Medulla oblongata (tissue), 1 donor: ENCODE measurements around the gene LMX1B.
A peak's percentile ranks its signal among the peaks of the same experiment; 100 is the strongest.
"Not testable (repeated sequence)": the region's sequence is repeated elsewhere in the genome, so short reads cannot be mapped to it uniquely, and the experiment has no call there.

ENCODE experiments used
- DNase-seq: peaks from one replicate; pipeline ENCODE4 v3.0.0-alpha.2; 2015; ENCODE audit errors: extremely low spot score

Gene LMX1B

GRCh38 chr9:126708178-126708577 lies 94.5 kb downstream of the LMX1B start:
- DNase-seq, result no peak

GRCh38 chr9:126709241-126709640 lies 95.5 kb downstream of the LMX1B start:
- DNase-seq, result no peak

- DNase-seq, result no peak
Measured at GRCh38 chr9:126715382-126715781, 101.7 kb downstream of the LMX1B start.

GRCh38 chr9:126717441-126717840 lies 103.7 kb downstream of the LMX1B start:
- not testable (repeated sequence) for DNase-seq

- peak; percentile 57 for DNase-seq
Measured at GRCh38 chr9:126719618-126720031, 105.9 kb downstream of the LMX1B start.

- DNase-seq, result no peak
Measured at GRCh38 chr9:126720036-126720435, 106.3 kb downstream of the LMX1B start.

- no peak for DNase-seq
Measured at GRCh38 chr9:126720661-126721563, 107.2 kb downstream of the LMX1B start.

- no peak for DNase-seq
Measured at GRCh38 chr9:126721564-126721981, 107.8 kb downstream of the LMX1B start.

- DNase-seq, result peak; percentile 45
Measured at GRCh38 chr9:126722252-126722921, 108.7 kb downstream of the LMX1B start.

GRCh38 chr9:126722922-126723806 lies 109.4 kb downstream of the LMX1B start:
- no peak for DNase-seq

GRCh38 chr9:126723807-126724172 lies 110.1 kb downstream of the LMX1B start:
- no peak for DNase-seq

- no peak for DNase-seq
Measured at GRCh38 chr9:126724226-126724625, 110.5 kb downstream of the LMX1B start.

- DNase-seq, result not testable (repeated sequence)
Measured at GRCh38 chr9:126725485-126725884, 111.8 kb downstream of the LMX1B start.

- DNase-seq, result not testable (repeated sequence)
Measured at GRCh38 chr9:126728210-126728609, 114.5 kb downstream of the LMX1B start.

- DNase-seq, result not testable (repeated sequence)
Measured at GRCh38 chr9:126730592-126730991, 116.9 kb downstream of the LMX1B start.

- no peak for DNase-seq
Measured at GRCh38 chr9:126733005-126733404, 119.3 kb downstream of the LMX1B start.

GRCh38 chr9:126734877-126735276 lies 121.1 kb downstream of the LMX1B start:
- no peak for DNase-seq

- no peak for DNase-seq
Measured at GRCh38 chr9:126735482-126735881, 121.8 kb downstream of the LMX1B start.

- no peak for DNase-seq
Measured at GRCh38 chr9:126738553-126738952, 124.8 kb downstream of the LMX1B start.

- no peak for DNase-seq
Measured at GRCh38 chr9:126743041-126743440, 129.3 kb downstream of the LMX1B start.

GRCh38 chr9:126745574-126746411 lies 132.1 kb downstream of the LMX1B start:
- no peak for DNase-seq
